K562 (cell line): ENCODE data around the gene DDAH2. TPM values are rescaled to one million over a fixed set of nuclear protein-coding genes. Genes with fewer than 3 reads are reported as not detected.
A peak's percentile ranks its signal among the peaks of the same experiment; 100 is the strongest.

ENCODE experiments used
- ATAC-seq: fragments of 200-7000 bp; cut with Tn5 transposase; 3 replicates; pipeline ENCODE4 v1.9.1; 2020; ENCODE audit warnings: moderate library complexity
- BruUV-seq: library from RNA; stranded (reverse); fragments of 400-500 nt; replicated peaks from 2 replicates; lab custom pipeline; 2021; lab: Mats Ljungman, UMichigan
- CTCF ChIA-PET: fragments of 300-600 bp; formaldehyde crosslinking; extraction: SDS; loops from one replicate; lab custom pipeline; 2021; ENCODE audit warnings: low intra/inter-chr PET ratio; lab: Yijun Ruan, JAX
- POLR2A ChIA-PET: fragments of 300-600, 350-650 bp; sonication (Branson Sonifier 250); formaldehyde crosslinking; extraction: SDS; loops from one replicate; lab custom pipeline; 2021; ENCODE audit warnings: antibody characterized with exemption, inconsistent platforms; lab: Yijun Ruan, JAX
- DNase-seq, 4 experiments: peaks; one replicate each; pipeline versions ENCODE4 v3.0.0 to v3.0.0-alpha.2; 2011 to 2018; ENCODE audit warnings: low spot score in 3 of 4, mixed read lengths in 3 of 4; ENCODE audit errors: extremely low read depth in 1 of 4
- FAIRE-seq: peaks from 2 replicates; lab custom pipeline; 2011; peaks lifted over from hg19 to GRCh38; lab: Jason Lieb, UNC
- H2AFZ ChIP-seq: 2 replicates; pipeline ENCODE4 v1.6.0; 2011; ENCODE audit warnings: low read depth, low read length, control low read depth, inconsistent platforms
- H3K27ac ChIP-seq: fragments of 200-600 bp; 3 replicates; pipeline ENCODE4 v1.8.0; 2011; ENCODE audit warnings: low read depth, mild to moderate bottlenecking, control low read depth, inconsistent platforms, low read length, moderate library complexity, mixed read lengths; ENCODE audit errors: extremely low read depth
- H3K27me3 ChIP-seq, 2 experiments: fragments of 300-600 bp in 1 of 2; 2 replicates in 1 of 2; 3 replicates in 1 of 2; pipeline versions ENCODE4 v1.6.0 to v1.8.0; 2011; ENCODE audit warnings: inconsistent platforms in 2 of 2, low read length in 2 of 2, mild to moderate bottlenecking in 1 of 2, mixed read lengths in 1 of 2, moderate library complexity in 1 of 2; ENCODE audit not compliant: control insufficient read depth in 2 of 2, insufficient read depth in 2 of 2
- H3K36me3 ChIP-seq: fragments of 300-600 bp; 3 replicates; pipeline ENCODE4 v1.8.0; 2011; ENCODE audit warnings: mild to moderate bottlenecking, low read length, inconsistent platforms; ENCODE audit not compliant: control insufficient read depth, insufficient read depth
- H3K4me1 ChIP-seq, 2 experiments: fragments of 200-600 bp in 1 of 2; replicated peaks in 1 of 2; 2 replicates in 1 of 2; 3 replicates in 1 of 2; pipeline versions ENCODE4 v1.5.1 to v1.8.0; 2011; ENCODE audit warnings: inconsistent platforms in 2 of 2, low read length in 2 of 2, mild to moderate bottlenecking in 1 of 2, mixed read lengths in 1 of 2, moderate library complexity in 1 of 2; ENCODE audit not compliant: control insufficient read depth in 2 of 2, insufficient read depth in 2 of 2
- H3K4me2 ChIP-seq: 2 replicates; pipeline ENCODE4 v1.6.1; 2011; ENCODE audit warnings: low read length, control low read depth, inconsistent platforms, mixed read lengths; ENCODE audit not compliant: insufficient read depth
- H3K4me3 ChIP-seq: fragments of 200-600 bp; sonication (generic), shearing (Covaris generic); 2 replicates; pipeline ENCODE4 v1.5.1; 2016; ENCODE audit warnings: control low read depth, inconsistent platforms
- H3K79me2 ChIP-seq: fragments of 200-600 bp; 3 replicates; pipeline ENCODE4 v1.8.0; 2011; ENCODE audit warnings: low read length, inconsistent platforms; ENCODE audit not compliant: control insufficient read depth, insufficient read depth
- H3K9ac ChIP-seq, 2 experiments: 2 replicates each; pipeline versions ENCODE4 v1.6.0 to v1.6.1; 2011; ENCODE audit warnings: low read depth in 2 of 2, low read length in 2 of 2, control low read depth in 1 of 2, inconsistent platforms in 1 of 2, mild to moderate bottlenecking in 1 of 2, mixed read lengths in 1 of 2; ENCODE audit not compliant: insufficient read depth in 1 of 2
- H3K9me1 ChIP-seq: one replicate; pipeline ENCODE4 v1.6.0; 2011; ENCODE audit warnings: inconsistent platforms, mild to moderate bottlenecking, low read length, moderate library complexity; ENCODE audit not compliant: control insufficient read depth, insufficient read depth
- H3K9me3 ChIP-seq: replicated peaks from 2 replicates; pipeline ENCODE4 v1.5.1; 2011; ENCODE audit warnings: low read depth, low read length, inconsistent platforms; ENCODE audit not compliant: control insufficient read depth, insufficient read depth
- H4K20me1 ChIP-seq: replicated peaks from 2 replicates; pipeline ENCODE4 v1.6.1; 2011; ENCODE audit warnings: low read length, inconsistent platforms, mixed read lengths; ENCODE audit not compliant: control insufficient read depth, insufficient read depth
- MBD2 ChIP-seq: sonication (generic); IDR thresholded peaks from 2 replicates; pipeline ENCODE4 v1.6.1; 2016; ENCODE audit warnings: low read depth, borderline replicate concordance
- NFYB ChIP-seq: IDR thresholded peaks from 2 replicates; pipeline ENCODE4 v1.6.1; 2011; ENCODE audit warnings: mild to moderate bottlenecking, moderate library complexity; ENCODE audit not compliant: insufficient read length; ENCODE audit errors: extremely low read depth
- PTRF ChIP-seq: fragments of 450-650 bp; IDR thresholded peaks from 2 replicates; pipeline ENCODE4 v1.6.1; 2016; ENCODE audit warnings: mild to moderate bottlenecking, missing genetic modification characterization, missing compliant biosample characterization
- TBP ChIP-seq: optimal IDR thresholded peaks from 2 replicates; pipeline ENCODE3; 2011; ENCODE audit warnings: low read depth, low read length, improper control_type of control experiment
- WGBS: fragments of 100-300 bp; shearing (Covaris generic); methylation state at CpG from one replicate; pipeline ENCODE4 v1.1.6; 2016; ENCODE audit warnings: low coverage, mixed read lengths; ENCODE audit not compliant: insufficient coverage; ENCODE audit errors: missing lambda C conversion rate; 5-methylcytosine and 5-hydroxymethylcytosine counted together
- in situ Hi-C: fragments of 300-500 bp; cut with MboI; formaldehyde crosslinking; loops from 4 replicates; pipeline ENCODE4 v1.15.0; 2018; ENCODE audit warnings: inconsistent platforms, mixed read lengths
- intact Hi-C: fragments of 100-400 bp; cut with micrococcal nuclease; formaldehyde crosslinking; loops from 2 replicates; pipeline ENCODE4 v1.14.2; 2022
- polyA plus RNA-seq, 8 experiments: library from polyadenylated mRNA; depleted of rRNA in 4 of 8; stranded (reverse) in 5 of 8; unstranded in 3 of 8; fragments of >200 nt; fragmentation: Nextera tagmentation in 2 of 8; fragmentation: Illumina TruSeq in 1 of 8; extraction: Ambion mirVana in 2 of 8; extraction: Trizol in 1 of 8; gene quantifications; 2 replicates each; pipeline versions ENCODE4 v1.2.1 to v1.2.3, GENCODE V29; 2011 to 2014; ENCODE audit warnings: inconsistent platforms in 1 of 8, missing spikeins in 1 of 8
- total RNA-seq, 7 experiments: library from RNA; depleted of rRNA in 6 of 7; stranded (reverse); fragments of >200 nt in 6 of 7; fragmentation: Illumina TruSeq in 2 of 7; extraction: Trizol in 2 of 7; gene quantifications; 2 replicates each; pipeline versions ENCODE4 v1.2.1 to v1.2.3, GENCODE V29; 2011 to 2021; ENCODE audit warnings: low replicate concordance in 1 of 7
- TF ChIP-seq, protein P1 (sequence below): fragments of 450-650 bp; IDR thresholded peaks from 2 replicates; pipeline ENCODE4 v1.6.1; 2017; ENCODE audit warnings: antibody characterized with exemption, mild to moderate bottlenecking
- TF ChIP-seq, protein P2 (sequence below), 3 experiments: fragments of 200-800 bp in 1 of 3; sonication (Bioruptor generic) in 1 of 3; sonication (generic) in 1 of 3; formaldehyde crosslinking in 1 of 3; IDR thresholded peaks; 2 replicates each; pipeline versions ENCODE4 v1.6.1 to v1.8.0; 2016 to 2022; ENCODE audit warnings: mild to moderate bottlenecking in 2 of 3, missing compliant biosample characterization in 2 of 3, missing genetic modification characterization in 2 of 3, missing genetic modification reagents in 1 of 3

DDAH2 gene
- total and polyA plus RNA-seq, 9 of the 15 experiments (the other 6 are each of a cell fraction or from before 2014, with no cell fraction given) = 1.8 to 45.4 (median 21.4) TPM

DNA sequence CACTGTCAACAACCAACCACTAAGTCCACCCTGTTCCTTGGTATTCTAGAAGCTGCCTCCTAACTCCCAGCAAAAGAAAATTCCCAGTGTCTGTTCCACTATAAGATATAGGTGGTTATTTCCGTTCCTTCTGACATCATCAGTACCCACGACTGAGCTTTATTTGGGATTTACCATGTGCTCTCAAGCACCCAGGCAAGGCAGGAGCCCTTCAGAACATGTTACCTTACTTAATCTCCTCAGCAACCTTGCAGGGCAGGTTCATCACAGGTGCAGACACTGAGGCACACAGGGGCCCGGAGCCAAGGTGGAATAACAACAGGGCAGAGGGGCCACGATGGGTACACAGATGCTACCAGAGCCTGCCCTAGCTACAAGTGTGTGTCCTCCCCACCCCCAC, 36.7 kb downstream of the DDAH2 start:
- CTCF ChIA-PET = no interaction called here
- WGBS = 70% methylated on average over 4 of the region's 4 CpGs
- peak overlapping the region in 1 of 2 experiments; percentile 62; a peak in 2 of 4 replicates for H3K9ac ChIP-seq
- DNase-seq = no peak
- H4K20me1 ChIP-seq = no peaks in the 10 kb centered on the region
- H3K9me1 ChIP-seq = no peaks in the 10 kb centered on the region
- no peak overlapping the region for H3K4me2 ChIP-seq
- H3K4me3 ChIP-seq = no peak overlapping the region
- FAIRE-seq = no peak
- H3K36me3 ChIP-seq = peaks cover 90% of the 10 kb centered on the region
- intact Hi-C loops = no loop called here
- ATAC-seq = no peak
- peak overlapping the region; percentile 3; the same call in 1 of the 3 replicates for H3K27ac ChIP-seq
- peaks cover 50 to 52% of the 10 kb centered on the region in 2 experiments for H3K4me1 ChIP-seq
- 0 out of 3 replicates have a peak, but pooled peaks cover under 1% of the 10 kb centered on the region for H3K79me2 ChIP-seq
- no peaks in the 10 kb centered on the region for H3K27me3 ChIP-seq
- no peak overlapping the region for H2AFZ ChIP-seq
- no TSS peak for BruUV-seq
- POLR2A ChIA-PET = interaction anchor here (0.6 to 7.1 kb wide), 15 partner anchors 8 to 223 kb away, joined by 3 to 158 read pairs (median 4); partner anchors contain the start of genes ABHD16A, CLIC1, GPANK1 and HSPA1A
- in situ Hi-C loops = no loop called here
- TF ChIP-seq NFYB (no peak), MBD2 (no peak), PTRF (no peak), TBP (no peak)
- TF ChIP-seq, protein P1, sequence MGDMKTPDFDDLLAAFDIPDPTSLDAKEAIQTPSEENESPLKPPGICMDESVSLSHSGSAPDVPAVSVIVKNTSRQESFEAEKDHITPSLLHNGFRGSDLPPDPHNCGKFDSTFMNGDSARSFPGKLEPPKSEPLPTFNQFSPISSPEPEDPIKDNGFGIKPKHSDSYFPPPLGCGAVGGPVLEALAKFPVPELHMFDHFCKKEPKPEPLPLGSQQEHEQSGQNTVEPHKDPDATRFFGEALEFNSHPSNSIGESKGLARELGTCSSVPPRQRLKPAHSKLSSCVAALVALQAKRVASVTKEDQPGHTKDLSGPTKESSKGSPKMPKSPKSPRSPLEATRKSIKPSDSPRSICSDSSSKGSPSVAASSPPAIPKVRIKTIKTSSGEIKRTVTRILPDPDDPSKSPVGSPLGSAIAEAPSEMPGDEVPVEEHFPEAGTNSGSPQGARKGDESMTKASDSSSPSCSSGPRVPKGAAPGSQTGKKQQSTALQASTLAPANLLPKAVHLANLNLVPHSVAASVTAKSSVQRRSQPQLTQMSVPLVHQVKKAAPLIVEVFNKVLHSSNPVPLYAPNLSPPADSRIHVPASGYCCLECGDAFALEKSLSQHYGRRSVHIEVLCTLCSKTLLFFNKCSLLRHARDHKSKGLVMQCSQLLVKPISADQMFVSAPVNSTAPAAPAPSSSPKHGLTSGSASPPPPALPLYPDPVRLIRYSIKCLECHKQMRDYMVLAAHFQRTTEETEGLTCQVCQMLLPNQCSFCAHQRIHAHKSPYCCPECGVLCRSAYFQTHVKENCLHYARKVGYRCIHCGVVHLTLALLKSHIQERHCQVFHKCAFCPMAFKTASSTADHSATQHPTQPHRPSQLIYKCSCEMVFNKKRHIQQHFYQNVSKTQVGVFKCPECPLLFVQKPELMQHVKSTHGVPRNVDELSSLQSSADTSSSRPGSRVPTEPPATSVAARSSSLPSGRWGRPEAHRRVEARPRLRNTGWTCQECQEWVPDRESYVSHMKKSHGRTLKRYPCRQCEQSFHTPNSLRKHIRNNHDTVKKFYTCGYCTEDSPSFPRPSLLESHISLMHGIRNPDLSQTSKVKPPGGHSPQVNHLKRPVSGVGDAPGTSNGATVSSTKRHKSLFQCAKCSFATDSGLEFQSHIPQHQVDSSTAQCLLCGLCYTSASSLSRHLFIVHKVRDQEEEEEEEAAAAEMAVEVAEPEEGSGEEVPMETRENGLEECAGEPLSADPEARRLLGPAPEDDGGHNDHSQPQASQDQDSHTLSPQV = 0 out of 2 replicates have a peak, but pooled peaks have one; percentile 15
- TF ChIP-seq, protein P2, sequence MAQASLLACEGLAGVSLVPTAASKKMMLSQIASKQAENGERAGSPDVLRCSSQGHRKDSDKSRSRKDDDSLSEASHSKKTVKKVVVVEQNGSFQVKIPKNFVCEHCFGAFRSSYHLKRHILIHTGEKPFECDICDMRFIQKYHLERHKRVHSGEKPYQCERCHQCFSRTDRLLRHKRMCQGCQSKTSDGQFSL (CRISPR knock-in tag; IDR thresholded peaks at IDR 0.05) = 0 out of 2 replicates have a peak, but pooled peaks have one; percentile 42
- TF ChIP-seq, protein P2 (tag; IDR thresholded peaks at IDR 0.05) = 0 out of 4 replicates have a peak, but pooled peaks of 1 of the 2 experiments have one; percentile 0
- no peaks in the 10 kb centered on the region for H3K9me3 ChIP-seq
